Activated T-cell treated with anti-CD3 and anti-CD28 coated beads for 24 hours (primary cell): ENCODE data around the gene FNDC10.
"Not testable (repeated sequence)": the region's sequence is repeated elsewhere in the genome, so short reads cannot be mapped to it uniquely, and the experiment has no call there.

Experiments used
- DNase-seq: peaks from one replicate; pipeline ENCODE4 v3.0.0-alpha.2; 2020; ENCODE audit warnings: low read depth

The FNDC10 gene

DNA sequence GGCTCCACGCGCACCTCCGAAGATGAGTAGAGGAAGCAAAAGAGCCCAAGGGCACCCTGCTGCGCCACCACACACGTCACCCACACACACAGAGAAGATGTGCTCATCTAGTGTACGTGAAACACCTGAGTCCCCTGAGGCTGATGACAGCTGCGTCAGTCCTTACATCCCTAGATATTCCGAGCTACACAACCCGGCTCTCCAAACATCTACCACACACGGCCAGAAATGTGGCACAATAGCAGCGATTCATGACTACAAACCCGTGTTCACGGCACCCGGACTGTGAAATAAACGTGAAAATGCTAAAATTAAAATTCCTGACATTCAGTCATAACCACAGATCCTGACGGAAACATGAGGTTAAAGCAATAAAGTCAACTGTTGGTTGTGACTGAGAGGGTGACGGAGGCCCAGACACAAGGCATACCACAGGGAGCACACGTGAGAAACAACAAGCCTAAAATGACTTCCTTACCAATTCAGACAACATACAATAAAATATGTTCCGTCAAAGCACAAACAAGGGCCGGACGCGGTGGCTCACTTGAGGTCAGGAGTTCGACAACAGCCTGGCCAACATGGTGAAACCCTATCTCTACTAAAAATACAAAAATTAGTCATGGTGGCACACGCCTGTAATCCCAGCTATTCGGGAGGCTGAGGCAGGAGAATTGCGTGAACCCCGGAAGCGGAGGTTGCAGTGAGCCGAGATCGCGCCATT, 32.6 kb downstream of the FNDC10 start:
- no peak for DNase-seq

- no peak for DNase-seq
Observed at GRCh38 chr1:1565340-1565739, 34.6 kb downstream of the FNDC10 start.

DNA sequence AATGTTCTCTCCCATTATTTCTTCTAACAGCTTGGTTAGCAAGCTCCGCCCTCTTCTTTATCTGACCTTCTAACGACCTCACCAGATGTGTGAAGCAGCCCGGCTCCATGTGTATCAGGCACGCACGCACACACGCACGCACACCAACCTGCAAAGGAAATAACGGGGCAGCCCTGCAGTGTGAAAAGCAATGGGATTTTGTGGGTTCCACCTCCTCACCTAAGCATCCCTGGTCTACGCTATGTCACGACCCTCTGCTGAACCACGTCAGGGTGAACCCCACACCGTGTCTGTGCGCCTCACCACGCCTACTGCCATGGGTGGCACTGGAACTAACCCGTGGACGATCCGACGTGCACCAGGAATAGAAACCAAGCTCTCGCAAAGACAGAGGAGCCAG, 35.7 kb downstream of the FNDC10 start:
- DNase-seq, result no peak

- no peak for DNase-seq
Observed at GRCh38 chr1:1563688-1564087, 36.2 kb downstream of the FNDC10 start.

DNA sequence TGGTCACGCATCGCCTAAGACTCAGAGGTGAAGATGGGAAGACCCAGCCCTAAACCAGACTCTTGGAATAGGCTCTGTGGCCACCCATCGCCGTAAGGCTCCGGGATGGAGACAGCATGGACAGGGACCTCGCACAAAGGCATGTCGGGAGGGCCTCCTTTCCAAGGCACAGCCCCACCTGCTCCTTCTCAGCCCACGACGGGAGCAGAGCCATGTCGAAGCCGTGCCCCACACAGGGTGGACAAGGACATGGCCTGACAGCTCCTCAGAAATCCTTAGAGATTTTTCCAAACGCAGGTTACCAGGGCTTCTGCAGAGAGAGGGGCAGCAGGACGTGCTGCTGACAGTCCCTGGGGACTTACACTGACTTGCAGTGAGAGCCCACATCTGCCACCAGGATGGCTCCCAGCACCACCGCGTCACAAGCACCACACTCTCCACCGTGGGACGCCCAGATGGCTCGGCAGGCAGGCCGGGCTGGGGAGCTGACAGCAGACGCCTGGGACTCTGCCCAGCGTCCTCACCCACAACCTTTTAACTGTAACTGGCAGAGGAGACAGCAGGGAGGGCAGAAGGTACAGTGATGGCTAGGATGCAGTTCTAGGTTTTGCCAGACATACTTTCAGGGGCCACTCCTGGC, 37.3 kb downstream of the FNDC10 start:
- DNase-seq, result no peak

DNA sequence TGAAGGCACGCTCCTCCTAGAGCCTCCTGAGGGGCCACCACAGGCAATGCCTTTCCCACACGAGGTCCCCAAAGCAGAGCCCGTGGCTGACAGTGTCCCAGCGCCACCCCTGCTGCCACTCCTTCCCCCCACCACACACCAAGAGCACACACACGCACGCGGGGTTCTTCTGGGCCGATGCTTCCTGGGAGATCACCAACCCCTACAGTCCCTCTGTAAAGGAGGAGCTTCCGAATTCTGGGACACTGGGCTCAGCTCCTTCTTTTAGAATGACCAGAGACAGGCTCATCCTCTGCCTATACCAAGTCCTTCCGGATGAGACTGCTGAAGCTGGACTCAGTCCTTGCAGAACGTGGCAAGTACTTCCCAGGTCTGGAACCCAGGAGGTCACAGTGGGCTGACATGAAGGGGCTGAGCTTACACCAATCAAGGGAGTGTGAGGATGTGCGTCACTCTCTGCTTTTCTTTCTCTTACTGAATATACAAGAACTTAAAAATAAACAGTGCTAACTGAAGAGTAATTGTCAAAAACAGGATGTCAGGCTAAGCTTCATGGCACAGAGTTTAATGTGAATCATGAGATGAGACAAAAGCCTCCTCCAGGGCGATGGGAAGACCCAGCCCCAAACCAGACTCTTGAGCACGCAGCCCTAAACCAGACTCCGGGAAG, 38.0 kb downstream of the FNDC10 start:
- no peak for DNase-seq

DNA sequence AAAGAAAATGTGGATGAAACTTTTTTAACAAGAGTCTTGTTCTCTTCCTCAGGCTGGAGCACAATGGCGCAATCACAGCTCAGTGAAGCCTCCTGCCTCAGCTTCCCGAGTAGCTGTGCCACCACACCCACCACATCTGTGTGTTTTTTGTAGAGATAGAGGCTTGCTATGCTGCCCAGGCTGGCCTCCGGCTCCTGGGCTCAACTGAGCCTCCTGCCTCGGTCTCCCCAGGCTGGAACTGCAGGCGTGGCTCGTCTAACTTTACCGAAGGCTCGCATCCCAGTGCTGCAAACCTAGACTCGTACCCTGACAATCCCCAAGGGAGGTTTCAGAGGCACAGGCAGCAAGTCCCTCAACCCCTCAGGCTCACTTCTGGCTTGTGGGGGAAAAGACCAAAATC, 39.8 kb downstream of the FNDC10 start:
- no peak for DNase-seq

- DNase-seq, result no peak
Observed at GRCh38 chr1:1559066-1559465, 40.9 kb downstream of the FNDC10 start.

GRCh38 chr1:1558591-1558990, 41.3 kb downstream of the FNDC10 start:
- no peak for DNase-seq

- not testable (repeated sequence) for DNase-seq
Observed at GRCh38 chr1:1557688-1558087, 42.2 kb downstream of the FNDC10 start.

- not testable (repeated sequence) for DNase-seq
Observed at GRCh38 chr1:1556961-1557360, 43.0 kb downstream of the FNDC10 start.

- DNase-seq, result no peak
Observed at GRCh38 chr1:1556505-1556904, 43.4 kb downstream of the FNDC10 start.

GRCh38 chr1:1554926-1555915, 44.7 kb downstream of the FNDC10 start:
- DNase-seq, result no peak

DNA sequence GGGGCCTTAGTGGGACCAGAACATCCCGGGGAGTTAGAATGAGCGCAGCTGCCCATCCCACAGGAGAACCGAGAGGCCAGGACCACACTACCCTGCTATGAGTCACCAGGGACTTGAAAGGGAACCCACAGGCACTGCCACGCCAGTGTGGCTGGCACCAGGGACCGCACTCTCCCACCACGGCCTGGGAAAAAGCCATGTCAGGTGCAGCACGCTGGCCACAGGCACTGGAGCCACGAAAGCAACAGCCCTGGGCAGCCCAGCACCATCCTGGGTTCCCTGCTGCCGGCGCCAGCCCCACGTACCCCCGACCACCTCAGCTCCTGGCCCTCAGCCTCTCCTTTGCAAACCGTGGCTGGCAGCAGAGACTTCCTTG, 45.4 kb downstream of the FNDC10 start:
- no peak for DNase-seq

- no peak for DNase-seq
Observed at GRCh38 chr1:1553821-1554494, 46.0 kb downstream of the FNDC10 start.

GRCh38 chr1:1552263-1552639, 47.7 kb downstream of the FNDC10 start:
- no peak for DNase-seq

DNA sequence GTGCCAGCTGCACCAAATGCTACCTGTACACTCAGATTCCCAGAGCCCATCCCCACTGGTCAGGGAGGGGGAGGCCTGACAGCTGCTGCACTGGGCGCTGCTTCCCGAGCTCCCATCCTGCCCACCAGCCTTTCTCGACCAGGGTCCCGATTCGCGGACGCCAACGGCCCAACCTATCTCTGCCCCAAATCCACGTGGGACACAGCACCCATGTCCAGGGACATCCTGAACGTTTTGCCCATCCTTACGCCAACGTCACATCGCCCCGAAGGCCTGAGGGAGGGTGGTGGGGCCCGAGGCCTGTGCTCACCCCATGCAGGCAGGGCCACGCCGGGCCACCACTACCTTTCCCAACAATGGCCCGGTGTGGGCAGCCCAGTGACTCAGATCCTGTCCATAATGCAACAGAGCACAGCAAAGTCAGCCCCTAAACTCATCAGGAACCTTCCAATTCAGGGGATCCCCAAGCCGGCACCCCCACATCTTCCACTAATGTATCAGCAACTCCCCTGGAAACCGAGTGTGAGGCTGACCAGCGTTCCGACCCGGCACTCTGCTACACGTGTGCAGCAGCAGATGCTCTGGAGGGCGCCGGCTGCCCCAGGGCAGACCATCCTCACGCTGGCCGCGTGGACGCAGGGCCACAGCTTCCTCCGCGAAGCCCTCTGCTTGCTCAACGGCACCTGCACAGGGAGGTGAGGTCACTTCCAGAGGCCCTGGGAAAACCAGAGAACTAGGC, 48.2 kb downstream of the FNDC10 start:
- no peak for DNase-seq

- no peak for DNase-seq
Observed at GRCh38 chr1:1550591-1551432, 49.1 kb downstream of the FNDC10 start.

GRCh38 chr1:1550087-1550486, 49.8 kb downstream of the FNDC10 start:
- DNase-seq, result no peak

- no peak for DNase-seq
Observed at GRCh38 chr1:1548591-1548990, 51.3 kb downstream of the FNDC10 start.
